AG04449 (cell line): ENCODE measurements around the gene KCNJ1.

ENCODE experiments used
- CTCF ChIA-PET: fragments of 350-600 bp; formaldehyde crosslinking; extraction: SDS; loops from one replicate; lab custom pipeline; 2021; ENCODE audit warnings: antibody characterized with exemption; lab: Yijun Ruan, JAX
- POLR2A ChIA-PET: fragments of 400-600, 350-600 bp; formaldehyde crosslinking; extraction: SDS; loops from one replicate; lab custom pipeline; 2020; ENCODE audit warnings: antibody characterized with exemption, inconsistent platforms; lab: Yijun Ruan, JAX
- DNase-seq: peaks from one replicate; pipeline ENCODE4 v3.0.0-alpha.2; 2010; ENCODE audit warnings: low read depth, low spot score
- H3K4me3 ChIP-seq: 2 replicates; pipeline ENCODE4 v1.5.1; 2011; ENCODE audit warnings: low read depth, mild to moderate bottlenecking, control low read depth, low read length
- TF ChIP-seq, protein P1 (sequence below): IDR thresholded peaks from one replicate; pipeline ENCODE4 v1.5.1; 2011; ENCODE audit warnings: mild to moderate bottlenecking, moderate library complexity, low read length, control low read depth, inconsistent platforms; ENCODE audit not compliant: insufficient read depth; ENCODE audit errors: missing control alignments

Gene KCNJ1

DNA sequence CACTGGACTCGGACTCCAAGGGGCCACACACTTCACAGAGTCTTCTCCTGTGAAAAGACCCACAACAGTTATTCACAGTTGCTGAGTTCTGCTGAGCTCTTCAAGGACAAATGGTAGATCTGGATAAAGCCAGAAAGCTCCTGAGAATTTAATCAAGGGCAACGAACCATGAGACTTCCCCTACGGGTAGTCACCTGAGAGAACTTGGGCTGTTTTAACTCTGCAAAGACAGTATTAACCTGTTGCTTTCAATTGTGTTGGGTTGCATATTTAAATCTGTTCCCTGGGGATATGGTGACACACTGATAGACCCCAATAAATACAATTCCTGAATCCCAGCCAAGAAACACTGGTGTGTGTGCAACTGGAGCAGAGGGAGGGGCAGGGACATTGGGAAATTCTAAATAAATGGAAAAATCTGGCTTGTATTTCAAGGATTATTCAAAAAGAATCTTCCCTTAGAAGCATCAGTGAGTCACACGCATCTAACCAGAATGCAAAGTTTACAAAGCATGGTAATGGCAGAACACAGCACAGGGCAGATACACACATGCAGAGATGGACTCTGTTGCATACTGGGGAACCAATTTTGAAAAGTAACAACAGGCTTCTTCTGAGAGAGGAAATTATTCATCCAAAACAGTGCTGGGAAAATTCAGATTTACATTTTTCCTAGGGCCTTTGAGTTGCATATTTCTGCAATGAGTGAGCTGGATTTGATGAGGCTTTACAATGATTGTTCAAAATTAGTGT lies 4.0 kb downstream of the KCNJ1 start:
- H3K4me3 ChIP-seq, result no peak overlapping the region
- TF ChIP-seq, protein P1, sequence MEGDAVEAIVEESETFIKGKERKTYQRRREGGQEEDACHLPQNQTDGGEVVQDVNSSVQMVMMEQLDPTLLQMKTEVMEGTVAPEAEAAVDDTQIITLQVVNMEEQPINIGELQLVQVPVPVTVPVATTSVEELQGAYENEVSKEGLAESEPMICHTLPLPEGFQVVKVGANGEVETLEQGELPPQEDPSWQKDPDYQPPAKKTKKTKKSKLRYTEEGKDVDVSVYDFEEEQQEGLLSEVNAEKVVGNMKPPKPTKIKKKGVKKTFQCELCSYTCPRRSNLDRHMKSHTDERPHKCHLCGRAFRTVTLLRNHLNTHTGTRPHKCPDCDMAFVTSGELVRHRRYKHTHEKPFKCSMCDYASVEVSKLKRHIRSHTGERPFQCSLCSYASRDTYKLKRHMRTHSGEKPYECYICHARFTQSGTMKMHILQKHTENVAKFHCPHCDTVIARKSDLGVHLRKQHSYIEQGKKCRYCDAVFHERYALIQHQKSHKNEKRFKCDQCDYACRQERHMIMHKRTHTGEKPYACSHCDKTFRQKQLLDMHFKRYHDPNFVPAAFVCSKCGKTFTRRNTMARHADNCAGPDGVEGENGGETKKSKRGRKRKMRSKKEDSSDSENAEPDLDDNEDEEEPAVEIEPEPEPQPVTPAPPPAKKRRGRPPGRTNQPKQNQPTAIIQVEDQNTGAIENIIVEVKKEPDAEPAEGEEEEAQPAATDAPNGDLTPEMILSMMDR, result no peak
- peak; percentile 34 for DNase-seq
- POLR2A ChIA-PET, result no interaction called here
- CTCF ChIA-PET, result interaction anchor here (0.8 to 5.7 kb wide), 5 partner anchors 13 to 705 kb away, joined by 3 to 47 read pairs (median 3); no protein-coding TSS in a partner anchor

GRCh38 chr11:128862406-128862805 lies 4.7 kb downstream of the KCNJ1 start:
- TF ChIP-seq, protein P1, result no peak
- ChIA-PET POLR2A (no interaction called here), CTCF (interaction anchor here (0.8 to 5.7 kb wide), 7 partner anchors 12 to 705 kb away, joined by 3 to 47 read pairs (median 4); no protein-coding TSS in a partner anchor)
- H3K4me3 ChIP-seq, result no peak overlapping the region
- no peak for DNase-seq

- no peak overlapping the region for H3K4me3 ChIP-seq
- ChIA-PET CTCF (interaction anchor here (0.8 to 5.7 kb wide), 7 partner anchors 10 to 703 kb away, joined by 3 to 47 read pairs (median 6); no protein-coding TSS in a partner anchor), POLR2A (no interaction called here)
- TF ChIP-seq, protein P1, result no peak
- DNase-seq, result peak; percentile 46
Measured at GRCh38 chr11:128860571-128861361, 6.3 kb downstream of the KCNJ1 start.

- no peak for DNase-seq
- no peak overlapping the region for H3K4me3 ChIP-seq
- TF ChIP-seq, protein P1, result peak; percentile 73
- ChIA-PET POLR2A (no interaction called here), CTCF (interaction anchor here (1.0 to 5.7 kb wide), 5 partner anchors 9 to 702 kb away, joined by 3 to 47 read pairs (median 8); no protein-coding TSS in a partner anchor)
Measured at GRCh38 chr11:128859563-128860441, 7.3 kb downstream of the KCNJ1 start.

DNA sequence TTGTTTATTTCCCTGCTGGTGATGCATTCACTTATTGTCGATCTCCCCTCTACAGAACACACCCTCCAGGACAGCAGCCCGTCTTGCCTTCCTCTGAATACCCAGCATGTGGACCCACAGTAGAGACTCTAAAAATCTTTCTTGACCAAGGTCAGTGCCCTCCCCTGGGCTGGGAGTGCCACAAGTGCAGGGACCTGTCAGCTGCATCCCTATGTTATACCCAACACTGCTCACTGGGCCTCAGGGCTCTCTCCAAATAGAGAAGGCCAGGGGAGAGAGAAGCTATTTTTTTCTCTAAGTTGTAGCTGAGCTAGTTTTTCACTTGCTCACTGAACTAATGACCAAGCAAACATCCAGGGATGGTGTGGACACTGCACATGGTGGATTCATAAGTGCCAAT lies 9.8 kb downstream of the KCNJ1 start:
- CTCF ChIA-PET, result interaction anchor here (0.8 to 5.7 kb wide), 5 partner anchors 7 to 700 kb away, joined by 3 to 47 read pairs (median 6); no protein-coding TSS in a partner anchor
- no peak overlapping the region for H3K4me3 ChIP-seq
- DNase-seq, result no peak
- POLR2A ChIA-PET, result no interaction called here
- TF ChIP-seq, protein P1, result no peak
